Measurements from ENCODE around the gene PTGIS.

PTGIS gene

GRCh38 chr20:49513517-49513916, 54.4 kb downstream of the PTGIS start:
- no peak for TF ChIP-seq TAF1 (IDR thresholded peaks at IDR 0.05; ENCODE audit: borderline replicate concordance, low read depth, low read length)
- no peak for TF ChIP-seq POLR2AphosphoS5 (IDR thresholded peaks at IDR 0.05; ENCODE audit: low read depth, low read length)
- no peak for TF ChIP-seq POLR2A (IDR thresholded peaks at IDR 0.05; ENCODE audit: low read depth, low read length)
- FAIRE-seq (no peak), DNase-seq (ENCODE audit: insufficient read length) (no peak)

GRCh38 chr20:49513009-49513408, 54.9 kb downstream of the PTGIS start:
- no peak for TF ChIP-seq POLR2AphosphoS5 (IDR thresholded peaks at IDR 0.05; ENCODE audit: low read depth, low read length)
- TF ChIP-seq POLR2A (IDR thresholded peaks at IDR 0.05; ENCODE audit: low read depth, low read length): no peak
- no peak for TF ChIP-seq TAF1 (IDR thresholded peaks at IDR 0.05; ENCODE audit: borderline replicate concordance, low read depth, low read length)
- DNase-seq (ENCODE audit: insufficient read length): no peak
- FAIRE-seq: no peak

GRCh38 chr20:49511788-49512525, 56.0 kb downstream of the PTGIS start:
- TF ChIP-seq POLR2A (IDR thresholded peaks at IDR 0.05; ENCODE audit: low read depth, low read length) (no peak), TAF1 (IDR thresholded peaks at IDR 0.05; ENCODE audit: borderline replicate concordance, low read depth, low read length) (no peak), POLR2AphosphoS5 (IDR thresholded peaks at IDR 0.05; ENCODE audit: low read depth, low read length) (no peak)
- FAIRE-seq (no peak), DNase-seq (ENCODE audit: insufficient read length) (no peak)

- FAIRE-seq: no peak
- TF ChIP-seq POLR2A (IDR thresholded peaks at IDR 0.05; ENCODE audit: low read depth, low read length): no peak
- TF ChIP-seq POLR2AphosphoS5 (IDR thresholded peaks at IDR 0.05; ENCODE audit: low read depth, low read length): no peak
- no peak for TF ChIP-seq TAF1 (IDR thresholded peaks at IDR 0.05; ENCODE audit: borderline replicate concordance, low read depth, low read length)
- DNase-seq (ENCODE audit: insufficient read length): no peak
Observed at GRCh38 chr20:49510562-49511122, 57.3 kb downstream of the PTGIS start.

- peak; percentile 78 for FAIRE-seq
Observed at GRCh38 chr20:49508435-49509199, 59.3 kb downstream of the PTGIS start.

GRCh38 chr20:49507741-49508434, 60.0 kb downstream of the PTGIS start:
- no peak for FAIRE-seq
- TF ChIP-seq POLR2AphosphoS5 (IDR thresholded peaks at IDR 0.05; ENCODE audit: low read depth, low read length): no peak
- TF ChIP-seq TAF1 (IDR thresholded peaks at IDR 0.05; ENCODE audit: borderline replicate concordance, low read depth, low read length): no peak
- TF ChIP-seq POLR2A (IDR thresholded peaks at IDR 0.05; ENCODE audit: low read depth, low read length): no peak

More at GRCh38 chr20:49508435-49509199, 59.3 kb downstream of the PTGIS start:
- TF ChIP-seq POLR2AphosphoS5 (IDR thresholded peaks at IDR 0.05; ENCODE audit: low read depth, low read length) (no peak), POLR2A (IDR thresholded peaks at IDR 0.05; ENCODE audit: low read depth, low read length) (no peak), TAF1 (IDR thresholded peaks at IDR 0.05; ENCODE audit: borderline replicate concordance, low read depth, low read length) (no peak)
- DNase-seq (ENCODE audit: insufficient read length): no peak

GRCh38 chr20:49505518-49505917, 62.4 kb downstream of the PTGIS start:
- no peak for TF ChIP-seq POLR2AphosphoS5 (IDR thresholded peaks at IDR 0.05; ENCODE audit: low read depth, low read length)
- no peak for TF ChIP-seq TAF1 (IDR thresholded peaks at IDR 0.05; ENCODE audit: borderline replicate concordance, low read depth, low read length)
- TF ChIP-seq POLR2A (IDR thresholded peaks at IDR 0.05; ENCODE audit: low read depth, low read length): no peak
- FAIRE-seq (no peak), DNase-seq (ENCODE audit: insufficient read length) (no peak)

More at GRCh38 chr20:49507741-49508434, 60.0 kb downstream of the PTGIS start:
- DNase-seq (ENCODE audit: insufficient read length): no peak

- no peak for DNase-seq (ENCODE audit: insufficient read length)
- no peak for FAIRE-seq
- no peak for TF ChIP-seq POLR2AphosphoS5 (IDR thresholded peaks at IDR 0.05; ENCODE audit: low read depth, low read length)
Observed at GRCh38 chr20:49503176-49503575, 64.8 kb downstream of the PTGIS start.

GRCh38 chr20:49501917-49502316, 66.0 kb downstream of the PTGIS start:
- FAIRE-seq: no peak
- TF ChIP-seq TAF1 (IDR thresholded peaks at IDR 0.05; ENCODE audit: borderline replicate concordance, low read depth, low read length) (no peak), POLR2AphosphoS5 (IDR thresholded peaks at IDR 0.05; ENCODE audit: low read depth, low read length) (no peak), POLR2A (IDR thresholded peaks at IDR 0.05; ENCODE audit: low read depth, low read length) (no peak)
- DNase-seq (ENCODE audit: insufficient read length): no peak

GRCh38 chr20:49497398-49497669, 70.6 kb downstream of the PTGIS start:
- DNase-seq (ENCODE audit: insufficient read length) (no peak), FAIRE-seq (no peak)
- TF ChIP-seq TAF1 (IDR thresholded peaks at IDR 0.05; ENCODE audit: borderline replicate concordance, low read depth, low read length) (no peak), POLR2A (IDR thresholded peaks at IDR 0.05; ENCODE audit: low read depth, low read length) (no peak), POLR2AphosphoS5 (IDR thresholded peaks at IDR 0.05; ENCODE audit: low read depth, low read length) (no peak)

GRCh38 chr20:49496553-49497397, 71.2 kb downstream of the PTGIS start:
- no peak for TF ChIP-seq POLR2A (IDR thresholded peaks at IDR 0.05; ENCODE audit: low read depth, low read length)
- no peak for TF ChIP-seq TAF1 (IDR thresholded peaks at IDR 0.05; ENCODE audit: borderline replicate concordance, low read depth, low read length)
- no peak for TF ChIP-seq POLR2AphosphoS5 (IDR thresholded peaks at IDR 0.05; ENCODE audit: low read depth, low read length)
- FAIRE-seq (no peak), DNase-seq (ENCODE audit: insufficient read length) (no peak)
